Endothelial cell of umbilical vein (primary cell): ENCODE results near the gene TRNAU1AP. TPM values are rescaled to one million over a fixed set of nuclear protein-coding genes. Genes with fewer than 3 reads are reported as not detected.

Experiments used
- BruUV-seq: library from RNA; stranded (reverse); fragments of 400-500 nt; replicated peaks from 2 replicates; lab custom pipeline; 2021; lab: Mats Ljungman, UMichigan
- CTCF ChIA-PET: fragments of 300-600, 350-600 bp; sonication (Branson Sonifier 250); formaldehyde crosslinking; loops from one replicate; lab custom pipeline; 2021; ENCODE audit warnings: antibody characterized with exemption, inconsistent platforms; lab: Charles Lee
- POLR2A ChIA-PET: fragments of 300-600, 350-600 bp; sonication (Branson Sonifier 250); formaldehyde crosslinking; loops from one replicate; lab custom pipeline; 2021; ENCODE audit warnings: antibody characterized with exemption, inconsistent platforms; lab: Charles Lee
- DNase-seq: peaks from one replicate; pipeline ENCODE4 v3.0.0-alpha.2; 2011; ENCODE audit warnings: low read depth, low spot score
- FAIRE-seq: peaks from 2 replicates; lab custom pipeline; 2011; peaks lifted over from hg19 to GRCh38; lab: Jason Lieb, UNC
- H2AFZ ChIP-seq: 2 replicates; pipeline ENCODE4 v1.6.0; 2012; ENCODE audit warnings: low read depth, low read length, control low read depth, inconsistent platforms
- H3K27ac ChIP-seq: 2 replicates; pipeline ENCODE4 v1.5.1; 2011; ENCODE audit warnings: low read depth, mild to moderate bottlenecking, control low read depth, low read length, moderate library complexity; ENCODE audit not compliant: insufficient read depth
- H3K27me3 ChIP-seq, 2 experiments: 2 replicates each; pipeline versions ENCODE4 v1.6.0 to v1.6.1; 2011; ENCODE audit warnings: low read length in 2 of 2, mixed read lengths in 1 of 2; ENCODE audit not compliant: control insufficient read depth in 2 of 2, insufficient read depth in 2 of 2
- H3K36me3 ChIP-seq, 2 experiments: 2 replicates in 1 of 2; 3 replicates in 1 of 2; pipeline ENCODE4 v1.5.1; 2011; ENCODE audit warnings: low read length in 2 of 2, mild to moderate bottlenecking in 1 of 2, moderate library complexity in 1 of 2; ENCODE audit not compliant: control insufficient read depth in 2 of 2, insufficient read depth in 2 of 2; ENCODE audit errors: extremely low read depth in 1 of 2
- H3K4me1 ChIP-seq: 3 replicates; pipeline ENCODE4 v1.5.1; 2011; ENCODE audit warnings: mild to moderate bottlenecking, low read length; ENCODE audit not compliant: control insufficient read depth, insufficient read depth; ENCODE audit errors: extremely low read depth
- H3K4me2 ChIP-seq: 2 replicates; pipeline ENCODE4 v1.6.1; 2011; ENCODE audit warnings: low read length, control low read depth, mixed read lengths; ENCODE audit not compliant: insufficient read depth
- H3K4me3 ChIP-seq, 3 experiments: fragments of 200-600 bp in 1 of 3; sonication (generic), shearing (Covaris generic) in 1 of 3; replicated peaks in 1 of 3; 2 replicates each; pipeline ENCODE4 v1.5.1; 2011 to 2016; ENCODE audit warnings: control low read depth in 3 of 3, low read length in 3 of 3, mild to moderate bottlenecking in 2 of 3, inconsistent platforms in 1 of 3, low read depth in 1 of 3, moderate library complexity in 1 of 3; ENCODE audit not compliant: insufficient read depth in 1 of 3
- H3K79me2 ChIP-seq: 2 replicates; pipeline ENCODE4 v1.6.0; 2012; ENCODE audit warnings: low read length, inconsistent platforms; ENCODE audit not compliant: control insufficient read depth, insufficient read depth
- H3K9ac ChIP-seq: replicated peaks from 2 replicates; pipeline ENCODE3; 2011; ENCODE audit warnings: low read length, control low read depth; ENCODE audit not compliant: insufficient read depth; ENCODE audit errors: extremely low read depth
- H3K9me1 ChIP-seq: replicated peaks from 3 replicates; pipeline ENCODE4 v1.6.0; 2011; ENCODE audit warnings: mild to moderate bottlenecking, low read length; ENCODE audit not compliant: control insufficient read depth, insufficient read depth; ENCODE audit errors: extremely low read depth
- H3K9me3 ChIP-seq: replicated peaks from 2 replicates; pipeline ENCODE4 v1.5.1; 2012; ENCODE audit warnings: low read length, inconsistent platforms; ENCODE audit not compliant: control insufficient read depth, insufficient read depth
- H4K20me1 ChIP-seq: replicated peaks from 2 replicates; pipeline ENCODE3; 2011; ENCODE audit warnings: mild to moderate bottlenecking, low read length; ENCODE audit not compliant: control insufficient read depth, insufficient read depth; ENCODE audit errors: extremely low read depth
- EZH2 ChIP-seq: IDR thresholded peaks from 2 replicates; pipeline ENCODE4 v1.6.1; 2012; ENCODE audit warnings: borderline replicate concordance, low read depth, mild to moderate bottlenecking, moderate library complexity, low read length, inconsistent platforms; ENCODE audit not compliant: severe bottlenecking
- GATA2 ChIP-seq: IDR thresholded peaks from 2 replicates; pipeline ENCODE4 v1.7.0; 2011; ENCODE audit warnings: low read depth, mild to moderate bottlenecking, moderate library complexity, mixed read lengths, low read length; ENCODE audit not compliant: insufficient read length, insufficient read depth
- JUN ChIP-seq: IDR thresholded peaks from 2 replicates; pipeline ENCODE4 v1.6.1; 2011; ENCODE audit warnings: borderline replicate concordance, low read depth; ENCODE audit not compliant: insufficient read length, insufficient read depth
- MAX ChIP-seq: IDR thresholded peaks from 2 replicates; pipeline ENCODE4 v1.6.1; 2011; ENCODE audit not compliant: insufficient read depth, insufficient read length
- POLR2AphosphoS5 ChIP-seq: IDR thresholded peaks from 2 replicates; pipeline ENCODE4 v1.6.1; 2012; ENCODE audit warnings: low read depth, mild to moderate bottlenecking, control low read depth, low read length, moderate library complexity; ENCODE audit not compliant: insufficient read depth
- dilution Hi-C: fragments of 300-500 bp; cut with MboI; formaldehyde crosslinking; loops from one replicate; pipeline ENCODE4 v1.15.0; 2019; ENCODE audit warnings: low sequenced_read_pairs; ENCODE audit not compliant: extremely low pct_ligation_motif_present
- intact Hi-C: fragments of 100-400 bp; cut with micrococcal nuclease; formaldehyde crosslinking; loops from one replicate; pipeline ENCODE4 v1.10.0; 2022
- polyA plus RNA-seq, 4 experiments: library from polyadenylated mRNA; depleted of rRNA in 3 of 4; stranded (reverse) in 3 of 4; unstranded in 1 of 4; fragments of >200 nt; gene quantifications; 2 replicates each; pipeline versions ENCODE4 v1.2.1 to v1.2.3, GENCODE V29; 2011 to 2012; ENCODE audit warnings: missing spikeins in 1 of 4
- total RNA-seq: library from RNA; stranded (reverse); gene quantifications from 2 replicates; pipeline ENCODE4 v1.2.3, GENCODE V29; 2021

The TRNAU1AP gene
- total and polyA plus RNA-seq, 2 donors (not counting 3 experiments of a cell fraction or from before 2014, with no cell fraction given): 32.7 to 46.2 TPM

- FAIRE-seq (peak; percentile 21), DNase-seq (no peak)
- Histone ChIP-seq H3K79me2 (peaks cover 32% of the 10 kb centered on the region), H3K36me3 (peaks cover 18 to 22% of the 10 kb centered on the region in 2 experiments), H3K9me1 (no peaks in the 10 kb centered on the region), H3K9ac (peak overlapping the region; percentile 35), H3K4me3 (peak overlapping the region; percentile 1 to 98 (median 13)), H4K20me1 (peaks cover 4% of the 10 kb centered on the region), H3K27ac (no peak overlapping the region), H3K4me1 (peaks cover 31% of the 10 kb centered on the region), H3K4me2 (peak overlapping the region; percentile 84), H3K27me3 (no peaks in the 10 kb centered on the region), H3K9me3 (no peaks in the 10 kb centered on the region), H2AFZ (no peak overlapping the region)
- no peak for TF ChIP-seq EZH2
- TF ChIP-seq GATA2: no peak
- TF ChIP-seq POLR2AphosphoS5: no peak
- TF ChIP-seq JUN: no peak
- no peak for TF ChIP-seq MAX
- intact Hi-C loops (no loop called here), dilution Hi-C loops (no loop called here)
- ChIA-PET CTCF (interaction anchor here (0.6 to 4.7 kb wide), 8 partner anchors 10 to 453 kb away, joined by 3 to 44 read pairs (median 6); no protein-coding TSS in a partner anchor), POLR2A (interaction anchor here (0.6 to 4.3 kb wide), 9 partner anchors 9 to 320 kb away, joined by 3 to 59 read pairs (median 5); partner anchors contain the start of genes TAF12 and TRNAU1AP)
- BruUV-seq: no TSS peak
Observed at GRCh38 chr1:28579401-28579800, 26.5 kb downstream of the TRNAU1AP start.
